ENCODE measurements around the gene DEUP1.

Gene DEUP1

GRCh38 chr11:93480756-93481155 is 150.2 kb downstream of the DEUP1 start:
- no peak for DNase-seq
- Histone ChIP-seq H3K27me3 (ENCODE audit: insufficient read depth, low read depth, severe bottlenecking) (no peaks in the 10 kb centered on the region), H3K36me3 (0 out of 2 replicates have a peak, but pooled peaks cover 3% of the 10 kb centered on the region), H3K4me3 (ENCODE audit: low read depth, low read length) (no peak overlapping the region), H3K9me3 (ENCODE audit: severe bottlenecking) (no peaks in the 10 kb centered on the region), H3K27ac (no peak overlapping the region)
- TF ChIP-seq CTCF (IDR thresholded peaks at IDR 0.05; ENCODE audit: low read depth, low read length): no peak

DNA sequence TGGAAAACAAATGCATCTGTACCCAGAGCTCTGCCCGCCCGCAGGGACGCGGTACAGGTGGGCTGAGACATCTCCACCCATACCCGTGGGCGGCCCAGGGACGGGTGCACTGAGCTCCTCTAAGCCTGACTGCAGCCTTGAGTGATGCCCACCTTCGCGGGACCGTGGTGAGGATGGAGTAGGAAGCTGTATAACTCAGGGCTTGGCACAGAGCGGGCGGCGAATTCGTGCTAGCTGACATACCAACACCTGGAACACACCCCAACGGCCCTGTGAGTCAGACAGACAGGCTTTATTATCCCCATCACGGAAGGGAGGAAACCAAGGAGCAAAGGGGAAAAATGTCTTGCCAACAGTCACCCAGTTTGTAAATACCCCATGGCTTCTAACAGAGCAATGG is 150.7 kb downstream of the DEUP1 start:
- no peaks in the 10 kb centered on the region for H3K27me3 ChIP-seq (ENCODE audit: insufficient read depth, low read depth, severe bottlenecking)
- H3K4me3 ChIP-seq (ENCODE audit: low read depth, low read length): no peak overlapping the region
- H3K36me3 ChIP-seq: no peaks in the 10 kb centered on the region
- no peaks in the 10 kb centered on the region for H3K9me3 ChIP-seq (ENCODE audit: severe bottlenecking)
- TF ChIP-seq CTCF (IDR thresholded peaks at IDR 0.05; ENCODE audit: low read depth, low read length): no peak
- H3K27ac ChIP-seq: no peak overlapping the region
- DNase-seq: no peak

GRCh38 chr11:93481696-93482095 is 151.2 kb downstream of the DEUP1 start:
- H3K4me3 ChIP-seq (ENCODE audit: low read depth, low read length): no peak overlapping the region
- H3K27me3 ChIP-seq (ENCODE audit: insufficient read depth, low read depth, severe bottlenecking): no peaks in the 10 kb centered on the region
- no peak overlapping the region for H3K27ac ChIP-seq
- no peaks in the 10 kb centered on the region for H3K36me3 ChIP-seq
- DNase-seq: no peak
- no peaks in the 10 kb centered on the region for H3K9me3 ChIP-seq (ENCODE audit: severe bottlenecking)
- no peak for TF ChIP-seq CTCF (IDR thresholded peaks at IDR 0.05; ENCODE audit: low read depth, low read length)

DNA sequence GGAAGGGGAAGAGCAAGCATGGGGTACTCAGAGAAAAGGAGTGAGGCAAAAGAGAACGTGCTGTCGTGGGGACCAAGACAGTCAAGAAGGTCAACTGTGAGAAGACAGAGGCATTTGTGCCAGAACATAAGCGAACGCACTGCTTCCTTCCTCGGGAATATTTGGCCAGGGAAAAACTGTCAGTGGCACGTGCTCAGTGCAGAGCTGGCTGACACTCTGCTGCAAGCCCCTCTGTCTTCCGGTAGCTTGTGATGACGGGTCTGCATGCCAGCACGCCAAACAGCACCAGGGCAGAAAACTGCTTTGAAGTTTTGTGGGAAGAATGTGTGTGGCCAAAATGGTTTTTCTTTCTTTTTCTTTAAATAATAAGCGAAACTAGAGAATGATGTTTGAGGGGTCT is 152.0 kb downstream of the DEUP1 start:
- no peaks in the 10 kb centered on the region for H3K27me3 ChIP-seq (ENCODE audit: insufficient read depth, low read depth, severe bottlenecking)
- no peak overlapping the region for H3K27ac ChIP-seq
- H3K36me3 ChIP-seq: no peaks in the 10 kb centered on the region
- H3K4me3 ChIP-seq (ENCODE audit: low read depth, low read length): no peak overlapping the region
- DNase-seq: no peak
- TF ChIP-seq CTCF (IDR thresholded peaks at IDR 0.05; ENCODE audit: low read depth, low read length): no peak
- no peaks in the 10 kb centered on the region for H3K9me3 ChIP-seq (ENCODE audit: severe bottlenecking)

- Histone ChIP-seq H3K4me3 (ENCODE audit: low read depth, low read length) (no peak overlapping the region), H3K27me3 (ENCODE audit: insufficient read depth, low read depth, severe bottlenecking) (no peaks in the 10 kb centered on the region), H3K36me3 (0 out of 2 replicates have a peak, but pooled peaks cover 6% of the 10 kb centered on the region), H3K9me3 (ENCODE audit: severe bottlenecking) (no peaks in the 10 kb centered on the region), H3K27ac (no peak overlapping the region)
- TF ChIP-seq CTCF (IDR thresholded peaks at IDR 0.05; ENCODE audit: low read depth, low read length): no peak
- no peak for DNase-seq
Measured at GRCh38 chr11:93484716-93485115, 154.2 kb downstream of the DEUP1 start.

DNA sequence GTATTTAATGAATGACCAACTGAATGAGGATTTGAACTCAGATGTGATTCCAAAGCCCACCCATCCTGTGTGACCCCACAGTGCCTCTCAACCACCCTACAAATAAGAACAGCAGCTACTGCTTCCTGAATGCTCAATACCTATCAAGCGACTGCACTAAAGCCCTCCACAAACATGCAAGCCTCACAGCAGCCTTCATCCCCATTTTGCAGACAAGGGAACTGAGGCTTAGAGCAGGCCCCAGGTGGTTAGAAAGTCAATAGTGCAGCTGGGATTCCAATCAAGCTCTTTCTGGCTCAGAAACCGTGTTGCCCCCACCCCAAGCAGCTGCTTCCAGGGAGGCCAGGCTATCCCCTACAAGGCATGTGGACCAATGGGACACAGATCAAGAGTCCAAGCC is 155.4 kb downstream of the DEUP1 start:
- Histone ChIP-seq H3K9me3 (ENCODE audit: severe bottlenecking) (no peaks in the 10 kb centered on the region), H3K27ac (no peak overlapping the region), H3K27me3 (ENCODE audit: insufficient read depth, low read depth, severe bottlenecking) (no peaks in the 10 kb centered on the region), H3K36me3 (0 out of 2 replicates have a peak, but pooled peaks cover 6% of the 10 kb centered on the region), H3K4me3 (ENCODE audit: low read depth, low read length) (no peak overlapping the region)
- no peak for DNase-seq
- TF ChIP-seq CTCF (IDR thresholded peaks at IDR 0.05; ENCODE audit: low read depth, low read length): no peak
